GM12801 (cell line): ENCODE results near the gene SEMA4D.

Experiments
- CTCF ChIP-seq: IDR thresholded peaks from one replicate; pipeline ENCODE4 v1.5.1; 2011; ENCODE audit warnings: control low read depth; ENCODE audit not compliant: insufficient read length; ENCODE audit errors: extremely low read depth

Gene SEMA4D

DNA sequence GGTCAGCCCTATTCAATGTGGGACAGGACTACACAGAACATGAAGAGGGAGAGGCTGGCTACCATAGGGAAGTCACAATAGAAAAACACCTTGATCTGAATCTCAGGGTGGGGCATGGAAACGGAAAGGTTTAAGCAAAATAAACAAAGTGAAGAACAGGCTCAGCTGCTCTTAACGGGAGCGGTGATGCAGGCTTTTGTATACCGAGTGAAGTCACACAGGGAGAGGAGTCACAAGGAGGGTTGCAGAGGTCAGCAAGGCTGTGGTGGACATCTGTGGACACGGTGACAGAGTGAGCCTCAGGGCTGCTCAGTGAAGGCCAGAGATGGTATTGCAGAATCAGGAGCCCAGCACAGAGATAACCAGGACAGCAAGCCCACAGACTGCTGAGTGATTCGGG, 30.6 kb upstream of the SEMA4D start:
- no peak for TF ChIP-seq CTCF

DNA sequence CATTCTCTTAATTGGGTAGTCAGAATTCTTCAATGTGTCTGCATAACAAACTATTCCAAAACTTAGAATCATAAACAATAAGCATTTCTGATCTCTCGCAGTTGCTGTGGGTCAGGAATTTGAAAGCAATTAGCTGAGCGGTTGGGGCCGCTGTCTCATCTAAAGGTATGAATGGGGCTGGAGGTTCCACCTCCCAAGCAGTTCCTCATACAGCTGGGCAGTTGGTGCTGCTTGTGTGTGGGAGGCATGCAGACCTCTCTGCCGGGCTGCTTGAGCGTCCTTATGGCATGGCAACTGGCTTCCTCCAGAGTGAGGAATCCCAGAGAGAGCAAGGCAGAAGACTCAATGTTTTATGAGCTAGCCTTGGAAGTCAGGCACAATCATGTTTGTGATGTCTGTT, 30.2 kb upstream of the SEMA4D start:
- no peak for TF ChIP-seq CTCF

DNA sequence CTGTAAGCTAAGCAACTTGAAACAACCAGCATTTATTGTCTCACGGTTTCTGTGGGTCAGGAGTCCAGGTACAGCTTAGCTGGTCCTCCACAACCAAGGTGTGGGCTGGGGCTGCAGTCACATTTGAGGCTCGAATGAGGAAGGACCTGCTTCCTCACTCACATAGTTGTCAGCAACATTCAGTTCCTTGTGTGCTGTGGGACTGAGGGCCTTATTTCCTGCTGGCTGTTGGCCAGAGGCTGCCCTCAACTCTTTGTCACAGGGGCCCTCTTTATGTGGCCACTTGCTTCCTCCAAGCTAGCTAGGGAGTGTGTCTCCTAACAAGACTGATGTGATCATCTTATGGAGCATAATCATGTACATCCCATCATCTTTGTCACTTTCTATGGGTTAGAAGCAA, 29.2 kb upstream of the SEMA4D start:
- TF ChIP-seq CTCF, result no peak

DNA sequence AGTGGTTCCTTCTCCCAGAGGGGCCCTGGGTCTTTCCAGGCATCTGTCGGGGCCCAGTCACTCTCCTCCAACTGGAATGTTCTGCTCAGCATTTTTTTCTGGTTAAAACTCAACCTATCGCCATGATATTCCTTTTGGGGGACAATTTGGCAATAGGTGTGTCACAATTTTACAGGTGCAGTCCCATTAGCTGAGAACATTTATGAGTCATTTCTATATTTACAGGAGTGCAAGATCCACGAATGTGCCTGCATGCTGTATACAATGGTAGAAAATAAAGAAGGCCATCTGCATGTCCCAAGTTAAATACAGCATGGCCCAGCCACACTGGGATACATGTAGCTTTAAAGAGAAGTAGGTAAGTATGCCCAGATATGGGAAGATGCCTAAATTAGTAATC, 28.8 kb upstream of the SEMA4D start:
- TF ChIP-seq CTCF, result no peak

DNA sequence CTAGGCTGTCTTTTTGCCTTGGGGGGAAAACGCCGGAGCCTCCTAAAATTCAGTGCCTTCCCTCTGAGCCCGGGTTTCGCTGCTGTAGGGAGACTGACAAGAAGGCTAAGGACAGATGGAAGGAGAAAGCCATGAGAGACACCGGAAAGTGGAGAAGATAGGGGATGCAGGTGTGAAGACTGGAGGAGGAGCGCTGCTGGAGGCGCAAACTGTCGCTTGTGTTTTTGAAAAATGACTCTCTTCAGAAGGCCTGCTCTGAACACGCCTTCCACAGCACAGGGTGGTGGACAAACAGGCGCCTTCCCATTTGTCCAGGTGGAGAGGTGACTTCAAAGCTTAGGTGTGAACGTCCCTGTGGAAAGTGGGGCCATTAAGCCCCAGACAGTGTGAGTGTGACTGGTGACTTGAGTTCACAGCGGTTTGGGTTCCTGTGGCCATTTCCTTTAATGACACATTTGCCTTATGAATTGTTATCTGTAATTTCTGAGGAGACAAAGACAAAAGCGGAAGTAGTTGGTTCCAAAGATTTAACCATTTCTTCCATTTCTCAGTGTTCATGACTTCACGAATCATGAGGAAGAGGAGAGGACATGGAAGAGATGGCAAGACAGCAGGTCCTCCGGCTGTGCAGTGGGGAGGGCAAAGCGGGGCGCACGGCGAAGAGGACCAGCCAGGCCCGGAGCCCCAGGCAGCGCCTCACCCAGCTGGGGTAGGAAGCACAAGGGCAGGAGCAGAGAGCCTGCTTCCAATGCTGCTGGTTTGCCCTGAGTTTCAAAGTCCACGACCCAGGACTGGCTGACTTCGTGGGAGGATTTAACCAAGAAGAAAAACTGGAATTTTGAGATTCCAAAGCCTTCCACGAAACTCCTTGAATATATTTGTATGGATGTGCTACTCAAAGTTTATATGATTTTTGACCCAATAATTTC, 27.8 kb upstream of the SEMA4D start:
- no peak for TF ChIP-seq CTCF

- TF ChIP-seq CTCF, result no peak
These were observed 27.1 kb upstream of the SEMA4D start for GRCh38 chr9:89524963-89525362.

DNA sequence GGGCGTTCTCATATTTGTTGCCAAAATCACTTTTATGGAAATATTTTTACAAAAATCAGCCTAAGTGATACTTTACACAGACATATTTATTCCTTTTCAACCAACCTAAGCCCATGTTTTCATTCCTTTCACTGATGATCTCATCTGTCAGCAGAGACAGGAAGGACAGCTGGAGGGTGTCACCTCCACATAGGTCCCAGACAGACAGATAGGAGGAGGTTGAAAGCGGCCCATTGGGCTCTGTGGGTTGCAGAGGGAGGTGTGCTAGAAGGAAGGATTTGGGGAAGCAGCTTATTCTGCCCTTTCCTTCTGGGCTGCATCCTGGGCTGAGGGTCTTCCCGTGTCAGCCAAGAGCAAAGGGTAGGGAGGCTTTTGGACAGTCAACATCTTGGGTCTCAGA, 26.0 kb upstream of the SEMA4D start:
- TF ChIP-seq CTCF, result no peak

- no peak for TF ChIP-seq CTCF
These were observed 25.0 kb upstream of the SEMA4D start for GRCh38 chr9:89522959-89523285.
